ENCODE measurements around the gene CORT.

Gene CORT

GRCh38 chr1:10470043-10470442 is 20.2 kb downstream of the CORT start:
- no peaks in the 10 kb centered on the region for H3K79me2 ChIP-seq (ENCODE audit: insufficient read depth, low read length)
- no peaks in the 10 kb centered on the region for H3K9me3 ChIP-seq (ENCODE audit: low read length)
- H3K27me3 ChIP-seq (ENCODE audit: insufficient read depth, low read length) = no peaks in the 10 kb centered on the region
- peaks cover 40% of the 10 kb centered on the region for H3K36me3 ChIP-seq (ENCODE audit: insufficient read depth, low read length)
- no peak overlapping the region for H3K27ac ChIP-seq (ENCODE audit: low read depth, low read length, poor library complexity, severe bottlenecking)
- H3K4me2 ChIP-seq (ENCODE audit: low read length) = no peak overlapping the region
- H3K4me3 ChIP-seq (ENCODE audit: low read depth, low read length, poor library complexity, severe bottlenecking) = no peak overlapping the region
- TF ChIP-seq, protein P1, sequence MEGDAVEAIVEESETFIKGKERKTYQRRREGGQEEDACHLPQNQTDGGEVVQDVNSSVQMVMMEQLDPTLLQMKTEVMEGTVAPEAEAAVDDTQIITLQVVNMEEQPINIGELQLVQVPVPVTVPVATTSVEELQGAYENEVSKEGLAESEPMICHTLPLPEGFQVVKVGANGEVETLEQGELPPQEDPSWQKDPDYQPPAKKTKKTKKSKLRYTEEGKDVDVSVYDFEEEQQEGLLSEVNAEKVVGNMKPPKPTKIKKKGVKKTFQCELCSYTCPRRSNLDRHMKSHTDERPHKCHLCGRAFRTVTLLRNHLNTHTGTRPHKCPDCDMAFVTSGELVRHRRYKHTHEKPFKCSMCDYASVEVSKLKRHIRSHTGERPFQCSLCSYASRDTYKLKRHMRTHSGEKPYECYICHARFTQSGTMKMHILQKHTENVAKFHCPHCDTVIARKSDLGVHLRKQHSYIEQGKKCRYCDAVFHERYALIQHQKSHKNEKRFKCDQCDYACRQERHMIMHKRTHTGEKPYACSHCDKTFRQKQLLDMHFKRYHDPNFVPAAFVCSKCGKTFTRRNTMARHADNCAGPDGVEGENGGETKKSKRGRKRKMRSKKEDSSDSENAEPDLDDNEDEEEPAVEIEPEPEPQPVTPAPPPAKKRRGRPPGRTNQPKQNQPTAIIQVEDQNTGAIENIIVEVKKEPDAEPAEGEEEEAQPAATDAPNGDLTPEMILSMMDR (IDR thresholded peaks at IDR 0.05; ENCODE audit: low read length) = no peak
- no peak for TF ChIP-seq EZH2 (IDR thresholded peaks at IDR 0.05; ENCODE audit: borderline replicate concordance, low read length)
- H3K9me2 ChIP-seq (ENCODE audit: low read depth, low read length) = no peaks in the 10 kb centered on the region
- H3K9ac ChIP-seq (ENCODE audit: low read length) = no peak overlapping the region
- H3F3A ChIP-seq (ENCODE audit: insufficient read depth, low read length) = no peaks in the 10 kb centered on the region
- H3K4me1 ChIP-seq (ENCODE audit: insufficient read depth, low read length, severe bottlenecking) = peaks cover 30% of the 10 kb centered on the region
- no peaks in the 10 kb centered on the region for H4K20me1 ChIP-seq (ENCODE audit: insufficient read depth, low read length)
- H2AFZ ChIP-seq (ENCODE audit: low read length) = no peak overlapping the region

DNA sequence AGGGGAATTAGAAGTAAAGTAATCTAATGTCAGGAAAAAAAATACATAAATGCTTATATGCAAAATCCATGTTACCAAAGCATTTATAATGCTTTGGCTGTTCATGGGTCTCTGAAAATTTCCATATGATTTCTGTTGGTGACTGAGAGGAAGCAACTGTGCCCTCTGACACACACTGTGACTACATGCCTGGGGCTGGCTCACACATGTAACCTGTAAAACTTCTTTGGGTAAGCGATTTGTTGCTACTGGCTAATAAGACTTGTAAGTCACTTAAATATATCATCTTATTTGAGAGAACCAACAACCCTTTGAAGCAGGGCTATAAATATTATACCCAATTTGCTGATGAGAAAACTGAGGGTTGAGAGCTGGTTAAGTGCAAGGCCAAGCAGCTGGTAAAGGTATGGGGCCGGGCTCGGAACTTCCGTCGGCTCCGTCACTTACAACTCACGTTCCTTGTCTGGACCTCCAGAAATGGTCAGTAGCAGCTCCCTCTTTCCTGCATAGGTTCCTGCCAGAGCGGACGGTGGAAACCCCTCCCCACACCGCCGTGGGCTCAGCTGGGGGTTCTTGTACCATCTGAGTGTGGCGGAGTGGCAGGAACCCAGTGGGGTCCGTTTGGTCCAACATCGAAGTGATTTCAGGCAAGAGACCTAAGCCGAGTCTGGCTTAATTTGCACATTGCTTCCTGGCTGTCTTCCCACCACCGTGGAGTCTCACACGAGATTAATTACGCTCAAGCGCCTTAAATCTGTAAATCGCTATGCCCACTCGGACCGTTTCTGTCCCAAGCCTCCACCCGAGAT is 21.8 kb downstream of the CORT start:
- peaks cover 5% of the 10 kb centered on the region; the same call in 1 of the 2 replicates for H3K79me2 ChIP-seq (ENCODE audit: insufficient read depth, low read length)
- no peaks in the 10 kb centered on the region for H3F3A ChIP-seq (ENCODE audit: insufficient read depth, low read length)

DNA sequence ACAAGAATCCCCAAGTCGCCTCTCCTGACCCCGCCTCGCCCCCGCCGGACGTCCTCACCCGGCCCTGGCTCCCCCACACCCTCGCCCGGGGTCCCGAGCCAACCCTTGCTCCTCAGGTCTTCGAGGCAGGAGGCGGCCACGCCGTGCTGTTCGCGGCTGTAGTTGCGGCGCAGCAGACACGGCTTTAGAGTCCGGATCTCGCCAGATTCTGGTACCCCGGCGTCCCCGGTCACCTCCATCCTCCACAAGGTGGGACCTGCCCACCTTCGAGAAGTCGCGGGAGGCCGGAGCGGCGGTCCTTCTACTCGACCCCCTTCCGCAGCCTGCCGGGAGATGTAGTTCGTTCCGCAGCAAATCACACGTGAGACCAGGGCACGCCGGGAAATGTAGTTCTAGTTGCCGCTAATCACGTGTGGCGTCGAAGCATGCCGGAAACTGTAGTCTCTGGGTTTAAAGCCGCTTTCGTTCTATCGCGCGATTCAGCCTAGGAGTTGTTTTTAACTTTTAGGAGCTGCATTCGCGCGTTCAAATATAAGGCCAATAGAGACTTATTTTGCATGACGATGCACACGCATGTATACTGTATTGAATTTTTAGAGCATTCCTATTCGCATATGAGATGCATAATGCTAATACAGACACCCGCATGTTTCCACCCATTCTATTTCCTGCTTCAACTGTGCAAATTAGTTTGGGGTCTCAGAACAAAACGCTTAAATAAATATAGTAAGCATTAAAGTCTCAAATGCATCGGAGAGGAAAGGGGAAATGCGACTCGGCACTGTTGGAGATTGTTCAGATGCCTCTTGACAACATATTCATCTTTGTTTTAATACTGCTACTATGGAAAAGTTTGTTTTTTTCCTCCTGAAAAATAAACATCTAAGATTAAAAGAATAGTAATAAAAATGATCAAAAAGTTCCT is 22.7 kb downstream of the CORT start, which contains the start of gene DFFA:
Gene DFFA, minus strand, starts transcription at position 310 of the 925 bp plus-strand sequence. Its CDS starts 71 bp downstream, at position 239.
- peak within 1 kb of the TSS; percentile 80 for H3K4me2 ChIP-seq (ENCODE audit: low read length)
- peaks cover 18% of the 10 kb centered on the region for H3K36me3 ChIP-seq (ENCODE audit: insufficient read depth, low read length)
- TF ChIP-seq EZH2 (IDR thresholded peaks at IDR 0.05; ENCODE audit: borderline replicate concordance, low read length) = no peak
- TF ChIP-seq, protein P1 (IDR thresholded peaks at IDR 0.05; ENCODE audit: low read length) = no peak
- H3K9me3 ChIP-seq (ENCODE audit: low read length) = no peaks in the 10 kb centered on the region
- peaks cover 43% of the 10 kb centered on the region for H3K4me1 ChIP-seq (ENCODE audit: insufficient read depth, low read length, severe bottlenecking)
- H3K79me2 ChIP-seq (ENCODE audit: insufficient read depth, low read length) = peaks cover 8% of the 10 kb centered on the region; the same call in 1 of the 2 replicates
- H3K4me3 ChIP-seq (ENCODE audit: low read depth, low read length, poor library complexity, severe bottlenecking) = peak within 1 kb of the TSS; percentile 83
- peak within 1 kb of the TSS; percentile 71 for H2AFZ ChIP-seq (ENCODE audit: low read length)
- peak within 1 kb of the TSS; percentile 92 for H3K27ac ChIP-seq (ENCODE audit: low read depth, low read length, poor library complexity, severe bottlenecking)
- no peaks in the 10 kb centered on the region for H3F3A ChIP-seq (ENCODE audit: insufficient read depth, low read length)
- no peaks in the 10 kb centered on the region for H3K9me2 ChIP-seq (ENCODE audit: low read depth, low read length)
- H3K27me3 ChIP-seq (ENCODE audit: insufficient read depth, low read length) = no peaks in the 10 kb centered on the region
- no peaks in the 10 kb centered on the region for H4K20me1 ChIP-seq (ENCODE audit: insufficient read depth, low read length)
- H3K9ac ChIP-seq (ENCODE audit: low read length) = peak within 1 kb of the TSS; percentile 76

More for the DNA sequence above, 21.8 kb downstream of the CORT start:
- no peaks in the 10 kb centered on the region for H3K9me3 ChIP-seq (ENCODE audit: low read length)
- no peaks in the 10 kb centered on the region for H3K9me2 ChIP-seq (ENCODE audit: low read depth, low read length)
- peak overlapping the region; percentile 40 for H3K27ac ChIP-seq (ENCODE audit: low read depth, low read length, poor library complexity, severe bottlenecking)
- H3K27me3 ChIP-seq (ENCODE audit: insufficient read depth, low read length) = no peaks in the 10 kb centered on the region
- H2AFZ ChIP-seq (ENCODE audit: low read length) = no peak overlapping the region
- TF ChIP-seq, protein P1 (IDR thresholded peaks at IDR 0.05; ENCODE audit: low read length) = no peak
- no peak for TF ChIP-seq EZH2 (IDR thresholded peaks at IDR 0.05; ENCODE audit: borderline replicate concordance, low read length)
- H3K4me2 ChIP-seq (ENCODE audit: low read length) = peak overlapping the region; percentile 80
- peaks cover 41% of the 10 kb centered on the region for H3K4me1 ChIP-seq (ENCODE audit: insufficient read depth, low read length, severe bottlenecking)
- peak overlapping the region; percentile 76 for H3K9ac ChIP-seq (ENCODE audit: low read length)
- H4K20me1 ChIP-seq (ENCODE audit: insufficient read depth, low read length) = no peaks in the 10 kb centered on the region
- peak overlapping the region; percentile 83 for H3K4me3 ChIP-seq (ENCODE audit: low read depth, low read length, poor library complexity, severe bottlenecking)
- H3K36me3 ChIP-seq (ENCODE audit: insufficient read depth, low read length) = peaks cover 25% of the 10 kb centered on the region
